GM19328 (cell line): ENCODE data around the gene PRR3.

Experiments used
- ATAC-seq: cut with Tn5 transposase; IDR thresholded peaks from one replicate; pipeline ENCODE4 v1.9.1; 2021; ENCODE audit warnings: mild to moderate bottlenecking, moderate library complexity; ENCODE audit not compliant: unreplicated experiment

The PRR3 gene

DNA sequence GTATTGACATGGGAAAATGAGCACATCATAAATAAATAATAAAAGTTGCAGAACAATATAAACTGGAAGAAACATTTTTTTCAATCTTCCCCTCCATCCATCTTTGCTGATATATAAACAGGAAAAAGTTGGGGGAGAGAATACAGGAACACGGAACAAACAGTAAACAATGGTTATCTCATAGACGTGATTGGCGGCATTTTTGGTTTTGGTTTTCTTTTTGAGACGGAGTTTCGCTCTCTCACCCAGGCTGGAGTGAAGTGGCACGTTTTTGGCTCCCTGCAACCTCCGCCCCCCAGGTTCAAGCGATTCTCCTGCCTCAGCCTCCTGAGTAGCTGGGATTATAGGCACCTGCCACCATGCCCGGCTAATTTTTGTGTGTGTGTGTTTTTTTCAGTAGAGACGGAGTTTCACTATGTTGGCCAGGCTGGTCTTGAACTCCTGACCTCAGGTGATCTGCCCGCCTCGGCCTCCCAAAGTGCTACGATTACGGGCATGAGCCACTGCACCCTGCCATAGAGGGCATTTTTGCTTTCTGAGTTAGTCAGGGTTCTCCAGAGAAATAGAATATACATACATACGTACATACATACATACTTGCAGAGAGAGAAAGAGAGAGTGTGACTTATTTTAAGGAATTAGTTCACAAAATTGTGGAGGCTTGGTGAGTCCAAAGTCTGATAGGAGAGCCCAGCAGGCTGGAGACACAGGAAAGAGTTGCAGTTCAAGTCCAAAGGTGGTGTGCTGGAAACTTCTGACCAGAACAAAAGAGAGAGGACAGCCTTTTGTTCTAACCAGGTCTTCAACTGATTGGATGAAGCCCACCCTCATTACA, 23.4 kb upstream of the PRR3 start:
- no peak for ATAC-seq

DNA sequence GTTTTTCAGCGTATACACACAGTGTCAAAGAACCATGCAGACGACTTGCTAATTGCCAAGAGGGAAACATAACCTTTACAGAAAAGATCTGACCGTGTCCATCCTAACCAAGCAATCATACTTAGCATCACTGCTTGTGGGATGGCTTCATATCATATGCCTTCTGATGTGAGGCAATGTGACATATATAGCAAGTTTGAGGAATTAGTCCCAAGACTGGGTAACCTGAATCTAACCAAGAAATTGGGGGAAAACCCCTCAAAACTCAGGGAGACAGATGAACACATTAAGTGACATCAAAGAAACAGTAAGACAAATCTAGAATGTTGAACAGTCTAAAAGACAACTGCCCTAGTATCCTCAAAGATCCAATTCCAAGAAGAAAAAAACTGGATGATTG, 19.2 kb upstream of the PRR3 start:
- ATAC-seq = no peak

- no peak for ATAC-seq
Measured at GRCh38 chr6:30541515-30542403, 15.3 kb upstream of the PRR3 start.

DNA sequence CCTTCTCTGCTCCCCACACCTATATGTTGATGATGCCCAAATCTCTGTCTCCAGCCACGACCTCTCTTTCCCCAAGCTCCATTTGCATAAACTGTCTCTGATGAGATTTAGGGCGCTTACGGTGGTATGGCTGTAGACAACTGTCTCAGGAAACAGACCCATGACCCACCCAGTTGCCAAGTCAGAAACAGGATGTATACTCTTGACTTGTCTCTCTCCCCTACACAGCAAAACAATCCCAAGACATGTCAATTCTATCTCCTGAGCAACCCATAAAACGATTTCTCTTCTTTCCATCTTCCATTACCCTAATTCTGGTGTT, 14.7 kb upstream of the PRR3 start:
- no peak for ATAC-seq

- no peak for ATAC-seq
Measured at GRCh38 chr6:30542915-30543314, 14.2 kb upstream of the PRR3 start.

GRCh38 chr6:30543821-30544220, 13.3 kb upstream of the PRR3 start:
- ATAC-seq = no peak

DNA sequence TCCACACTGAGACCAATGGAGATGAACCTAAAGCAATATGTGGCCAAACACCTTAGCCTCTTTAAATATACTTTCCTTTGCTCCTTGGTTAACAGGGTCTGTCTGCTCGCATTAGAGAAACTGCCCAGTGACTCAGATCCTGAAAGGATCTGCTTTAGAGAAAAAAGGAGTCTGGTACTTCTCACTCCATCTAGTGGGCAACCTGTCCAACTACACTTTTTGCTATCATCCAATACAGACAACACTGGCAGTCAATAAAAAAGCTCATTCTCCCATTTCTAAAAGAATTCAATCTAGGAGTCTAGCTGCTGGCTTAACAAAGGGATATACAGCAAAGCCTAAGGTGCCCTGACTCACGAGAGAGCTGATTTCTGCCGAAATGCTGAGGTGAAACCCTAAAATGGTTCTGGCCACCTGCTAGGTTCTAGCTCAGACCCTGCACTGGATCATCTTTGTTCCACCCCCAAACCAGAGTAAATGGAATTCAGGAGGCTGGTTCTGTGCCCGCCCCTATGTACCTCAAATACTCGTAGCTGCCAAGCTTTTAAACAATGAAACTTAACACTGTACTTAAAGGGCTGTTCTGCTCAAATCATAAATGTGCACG, 12.3 kb upstream of the PRR3 start:
- no peak for ATAC-seq

DNA sequence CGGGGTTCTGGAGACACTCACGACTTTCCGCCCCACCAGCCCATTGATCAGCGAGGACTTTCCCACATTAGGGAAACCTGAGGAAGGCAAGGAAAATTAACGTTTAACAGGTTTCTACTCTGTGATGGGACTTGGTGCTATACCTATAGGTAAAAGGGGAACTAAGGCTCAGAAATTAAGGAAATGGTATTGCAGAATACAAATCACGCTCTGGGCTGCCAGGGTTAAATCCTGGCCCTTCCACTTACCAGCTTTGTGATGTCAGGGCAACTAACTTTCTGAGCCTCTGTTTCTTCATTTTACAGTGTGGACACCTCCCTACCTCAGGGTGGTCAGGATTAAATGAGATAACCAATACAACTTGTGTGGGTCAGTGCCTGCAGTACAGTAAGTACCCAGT, 9.6 kb upstream of the PRR3 start:
- no peak for ATAC-seq

GRCh38 chr6:30548375-30548774, 8.7 kb upstream of the PRR3 start:
- no peak for ATAC-seq

- ATAC-seq = no peak
Measured at GRCh38 chr6:30554404-30554803, 2.7 kb upstream of the PRR3 start.

DNA sequence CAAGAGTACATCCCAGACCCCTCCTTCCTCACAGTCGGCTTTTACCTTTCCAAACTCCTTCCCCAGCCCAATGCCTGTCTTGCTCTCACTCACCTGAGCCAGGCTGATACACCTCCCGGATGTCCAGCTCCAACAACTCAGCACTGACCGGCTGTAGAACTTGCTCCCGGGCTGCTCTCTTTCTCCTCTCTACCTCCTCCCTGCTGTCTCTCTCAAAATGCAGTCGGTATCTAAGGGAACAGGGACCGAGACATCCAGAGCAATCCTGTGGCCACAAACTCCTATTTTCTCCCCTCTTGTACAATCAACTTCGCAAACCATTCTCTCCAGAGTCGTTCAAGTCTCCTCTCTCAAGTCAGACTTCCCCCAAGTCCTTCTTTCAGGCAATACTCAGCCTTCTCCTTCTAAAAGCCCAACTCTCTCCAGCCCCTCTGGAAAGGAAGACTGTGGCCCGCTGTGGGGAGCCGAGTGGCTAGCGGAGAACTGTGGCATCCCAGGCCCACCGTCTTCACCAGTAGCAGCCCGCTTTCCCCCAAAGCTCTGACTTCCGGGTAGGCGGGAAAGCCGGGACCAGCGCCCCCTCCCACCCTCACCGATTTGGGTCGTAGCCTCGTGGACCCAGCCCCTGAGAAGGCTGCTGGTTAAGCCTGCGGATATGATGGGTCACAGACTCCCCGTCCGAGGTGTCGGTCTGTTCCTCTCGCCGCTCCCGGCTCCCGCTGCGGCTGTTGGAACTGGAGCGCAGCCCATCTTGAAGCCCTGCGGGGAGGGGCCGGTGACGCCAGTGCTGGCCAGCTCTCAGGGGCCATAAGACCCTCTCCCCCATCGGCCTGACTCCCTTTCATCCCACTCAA, 1.9 kb upstream of the PRR3 start:
- ATAC-seq = no peak

DNA sequence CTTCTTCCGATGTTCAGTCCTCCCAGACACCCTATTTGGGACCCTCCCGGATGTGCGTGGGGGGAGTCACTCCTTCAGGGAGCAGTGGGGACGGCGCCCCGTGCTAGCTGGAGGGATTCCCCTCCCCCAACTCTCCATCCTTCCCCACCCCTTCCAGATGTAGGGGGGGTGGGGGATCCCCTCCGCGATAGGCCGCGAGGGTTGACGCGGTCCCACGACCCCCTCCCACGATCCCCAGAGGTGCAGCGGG, 1.4 kb upstream of the PRR3 start:
- peak; percentile 3 for ATAC-seq

DNA sequence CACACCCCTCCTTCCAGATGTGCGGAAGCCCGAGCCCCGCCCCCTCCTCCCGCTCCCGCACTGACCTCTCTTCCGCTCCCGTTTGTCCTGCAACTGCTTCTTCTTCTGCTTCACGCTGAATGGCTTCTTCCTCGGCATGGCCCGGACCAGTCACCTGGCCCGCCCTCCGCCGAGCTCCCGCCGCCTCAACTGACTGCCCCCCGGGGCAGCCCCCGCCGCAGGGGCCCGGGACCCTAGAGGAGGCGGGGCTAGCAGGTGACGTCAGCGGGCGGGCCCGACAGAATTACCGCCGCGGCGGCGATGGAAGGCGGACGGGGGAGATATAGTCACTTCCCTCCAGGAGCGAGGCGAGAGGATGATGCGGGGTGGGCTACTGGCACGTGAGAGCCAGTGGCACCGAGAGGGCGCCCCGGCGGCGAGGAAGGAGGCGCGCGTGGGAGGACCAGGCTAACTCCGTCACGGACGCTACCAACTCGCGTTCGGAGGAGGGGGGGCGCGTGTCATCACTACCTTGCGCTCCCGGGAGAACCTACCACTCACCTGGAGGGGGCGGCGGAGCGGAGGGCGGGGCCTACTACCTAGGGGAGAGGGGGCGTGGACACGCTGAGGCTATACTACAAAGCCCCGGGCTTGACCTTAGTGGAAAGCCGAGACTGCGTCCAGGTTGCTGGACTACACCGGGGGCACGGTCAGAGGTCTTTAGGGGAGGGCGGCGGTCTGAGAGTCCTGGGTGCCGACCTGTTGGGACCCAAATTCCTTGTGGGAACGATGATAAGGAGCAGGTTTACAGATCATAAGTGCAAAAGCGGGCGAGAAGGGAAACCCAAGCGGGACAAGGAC, 809 bp upstream of the PRR3 start, which contains the start of gene GNL1:
Gene GNL1, minus strand, starts transcription at position 424 of the 840 bp plus-strand sequence. Its CDS starts 286 bp downstream, at position 138.
- peak; percentile 79 for ATAC-seq

- no peak for ATAC-seq
Measured at GRCh38 chr6:30557683-30557981, 537 bp downstream of the PRR3 start.

- no peak for ATAC-seq
Measured at GRCh38 chr6:30560930-30561329, 3.8 kb downstream of the PRR3 start.

DNA sequence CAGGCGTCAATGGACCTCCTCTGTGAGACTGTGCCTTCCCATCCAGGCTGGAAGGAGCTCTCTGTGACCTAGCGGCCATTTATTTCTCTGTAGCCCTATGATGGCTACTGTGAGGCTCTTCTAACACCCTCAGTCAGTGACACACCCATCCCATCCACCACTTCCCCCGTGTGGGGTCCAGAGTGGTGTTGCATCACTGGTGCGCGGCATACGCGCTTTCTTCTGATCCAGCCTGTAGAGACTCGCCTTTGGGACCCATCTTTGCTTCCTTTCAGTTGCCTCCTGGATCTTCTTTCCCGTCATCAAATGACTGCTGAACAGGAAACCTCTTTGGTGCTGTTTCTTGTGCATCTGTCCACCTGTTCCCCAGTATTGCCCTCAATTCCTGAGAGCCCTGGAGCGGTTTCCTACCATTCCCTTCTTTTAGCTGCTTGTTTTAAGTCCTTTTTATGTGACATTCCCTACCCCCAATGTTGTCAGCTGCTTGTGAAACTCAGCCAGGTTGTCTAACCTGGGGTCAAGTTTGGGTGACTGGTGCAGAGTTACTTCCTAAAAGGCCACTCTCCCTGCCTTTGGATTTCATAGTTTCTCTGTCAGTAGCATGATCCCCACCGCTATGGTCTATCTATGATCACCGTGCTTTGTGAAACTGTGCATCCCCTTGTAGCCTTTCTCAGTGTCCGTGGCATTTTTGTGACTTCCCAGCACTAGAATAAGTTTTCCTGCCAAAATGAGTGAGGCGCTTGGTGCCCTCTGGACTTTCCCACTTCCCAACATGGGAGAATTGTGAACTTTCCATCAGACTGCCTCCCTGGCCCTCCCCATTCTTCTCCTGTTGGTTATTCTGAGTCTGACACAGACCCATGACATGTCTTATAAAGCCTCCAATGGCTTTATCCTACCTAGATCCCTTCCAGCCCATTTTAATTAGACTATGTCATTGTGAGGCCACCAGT, 5.7 kb downstream of the PRR3 start:
- ATAC-seq = no peak

GRCh38 chr6:30564114-30564513, 7.0 kb downstream of the PRR3 start:
- ATAC-seq = no peak

GRCh38 chr6:30565772-30566171, 8.7 kb downstream of the PRR3 start:
- no peak for ATAC-seq

GRCh38 chr6:30568245-30568644, 11.2 kb downstream of the PRR3 start:
- ATAC-seq = no peak
